LNCAP (cell line): ENCODE results near the gene GID8.

ENCODE experiments used
- TF ChIP-seq, protein P1 (sequence below): fragments of 450-650 bp; IDR thresholded peaks from 2 replicates; pipeline ENCODE4 v1.5.1; 2017; ENCODE audit warnings: mild to moderate bottlenecking

Gene GID8

DNA sequence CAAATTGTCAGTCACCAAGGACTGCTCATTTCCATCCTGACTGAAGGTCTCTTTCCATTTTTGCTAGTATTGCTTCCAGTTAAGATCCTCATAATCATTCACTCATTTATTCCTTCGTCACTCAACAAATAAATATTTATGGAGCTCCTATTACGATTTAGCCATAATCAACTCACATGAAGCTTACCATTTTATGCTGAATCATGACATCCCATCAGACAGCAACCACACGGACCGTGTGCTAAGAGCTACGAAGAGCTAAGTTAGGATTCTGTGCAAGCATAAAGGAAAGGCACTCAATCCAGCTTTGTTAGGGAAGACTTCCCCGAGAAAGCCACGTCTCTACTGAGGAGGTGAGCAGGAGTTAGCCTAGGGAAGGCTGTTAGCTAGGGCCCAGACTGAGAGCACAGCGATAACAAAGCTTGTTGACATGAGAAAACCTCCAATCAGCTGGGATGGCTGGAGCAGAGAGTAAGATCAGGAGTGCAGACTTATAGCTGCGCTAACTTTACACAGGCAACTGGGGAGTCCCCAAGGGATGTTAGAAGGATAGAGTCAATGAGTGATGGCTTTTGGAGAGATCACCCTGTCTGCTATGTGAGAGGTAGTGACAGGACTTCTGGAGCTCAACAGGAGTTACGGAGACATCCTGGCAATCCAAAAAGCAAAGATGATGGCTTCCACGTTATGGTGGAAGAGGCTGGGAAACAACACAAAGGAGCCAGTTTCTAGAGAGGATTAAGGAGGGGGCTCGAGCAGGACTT, 2.6 kb upstream of the GID8 start:
- TF ChIP-seq, protein P1, sequence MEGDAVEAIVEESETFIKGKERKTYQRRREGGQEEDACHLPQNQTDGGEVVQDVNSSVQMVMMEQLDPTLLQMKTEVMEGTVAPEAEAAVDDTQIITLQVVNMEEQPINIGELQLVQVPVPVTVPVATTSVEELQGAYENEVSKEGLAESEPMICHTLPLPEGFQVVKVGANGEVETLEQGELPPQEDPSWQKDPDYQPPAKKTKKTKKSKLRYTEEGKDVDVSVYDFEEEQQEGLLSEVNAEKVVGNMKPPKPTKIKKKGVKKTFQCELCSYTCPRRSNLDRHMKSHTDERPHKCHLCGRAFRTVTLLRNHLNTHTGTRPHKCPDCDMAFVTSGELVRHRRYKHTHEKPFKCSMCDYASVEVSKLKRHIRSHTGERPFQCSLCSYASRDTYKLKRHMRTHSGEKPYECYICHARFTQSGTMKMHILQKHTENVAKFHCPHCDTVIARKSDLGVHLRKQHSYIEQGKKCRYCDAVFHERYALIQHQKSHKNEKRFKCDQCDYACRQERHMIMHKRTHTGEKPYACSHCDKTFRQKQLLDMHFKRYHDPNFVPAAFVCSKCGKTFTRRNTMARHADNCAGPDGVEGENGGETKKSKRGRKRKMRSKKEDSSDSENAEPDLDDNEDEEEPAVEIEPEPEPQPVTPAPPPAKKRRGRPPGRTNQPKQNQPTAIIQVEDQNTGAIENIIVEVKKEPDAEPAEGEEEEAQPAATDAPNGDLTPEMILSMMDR: no peak

- TF ChIP-seq, protein P1: no peak
Measured at GRCh38 chr20:62935968-62936585, 1.9 kb upstream of the GID8 start.

- TF ChIP-seq, protein P1: no peak
Measured at GRCh38 chr20:62937268-62938104, 461 bp upstream of the GID8 start.

- TF ChIP-seq, protein P1: no peak
Measured at GRCh38 chr20:62940875-62941274, 2.9 kb downstream of the GID8 start.

GRCh38 chr20:62941792-62942191, 3.8 kb downstream of the GID8 start:
- TF ChIP-seq, protein P1: no peak

DNA sequence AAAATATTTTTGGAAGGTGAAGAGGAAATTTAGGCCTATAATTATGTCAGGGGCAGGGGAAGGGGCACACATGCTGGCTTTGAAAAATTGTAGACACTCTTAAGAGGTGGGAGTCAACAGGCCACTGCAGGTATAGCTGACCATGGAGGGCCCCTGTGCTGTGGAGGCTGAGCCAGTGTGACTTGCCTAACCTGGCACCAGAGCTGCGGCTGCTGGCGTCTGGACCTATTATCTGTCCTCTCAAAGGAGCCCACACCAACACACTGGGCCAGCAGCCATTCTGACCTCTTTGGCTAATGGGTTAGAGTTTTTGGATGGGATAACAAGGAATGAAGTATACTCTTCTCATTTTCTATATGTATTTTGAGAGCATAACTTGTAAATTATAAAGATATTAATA, 4.5 kb downstream of the GID8 start:
- TF ChIP-seq, protein P1: no peak

DNA sequence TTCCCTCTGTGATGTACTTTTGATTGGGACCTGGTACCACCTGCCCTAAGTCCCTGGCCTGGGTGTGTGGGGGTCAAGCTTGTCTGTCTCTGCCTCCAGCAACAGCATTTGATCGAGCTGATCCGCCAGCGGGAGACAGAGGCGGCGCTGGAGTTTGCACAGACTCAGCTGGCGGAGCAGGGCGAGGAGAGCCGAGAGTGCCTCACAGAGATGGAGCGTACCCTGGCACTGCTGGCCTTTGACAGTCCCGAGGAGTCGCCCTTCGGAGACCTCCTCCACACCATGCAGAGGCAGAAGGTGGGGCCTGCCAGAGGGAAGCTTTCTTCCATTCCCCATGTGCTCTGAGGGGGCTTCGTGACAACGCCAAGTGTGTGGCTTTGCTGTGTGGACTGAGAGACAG, 5.4 kb downstream of the GID8 start:
- TF ChIP-seq, protein P1: no peak
